ENCODE measurements around the gene CCDC30. TPM values are rescaled to one million over a fixed set of nuclear protein-coding genes. Genes with fewer than 3 reads are reported as not detected.
"Not testable (repeated sequence)": the region's sequence is repeated elsewhere in the genome, so short reads cannot be mapped to it uniquely, and the experiment has no call there.

Gene CCDC30
- total RNA-seq, 1 experiment from 2014 or later, result 0.13 TPM

- peak; percentile 62 for DNase-seq (ENCODE audit: low read depth)
Observed at GRCh38 chr1:42646056-42646455, 183.0 kb downstream of the CCDC30 start.

GRCh38 chr1:42657201-42657600, 194.1 kb downstream of the CCDC30 start:
- DNase-seq (ENCODE audit: low read depth), result no peak

GRCh38 chr1:42657981-42658876, 195.1 kb downstream of the CCDC30 start, which contains the start of gene PPIH:
Gene PPIH, plus strand, starts transcription at chr1:42658423. Its CDS starts 24 bp downstream, at chr1:42658447.
- peak; percentile 92 for DNase-seq (ENCODE audit: low read depth)

- DNase-seq (ENCODE audit: low read depth), result no peak
Observed at GRCh38 chr1:42658877-42659337, 195.8 kb downstream of the CCDC30 start.

- DNase-seq (ENCODE audit: low read depth), result no peak
Observed at GRCh38 chr1:42660907-42661500, 197.9 kb downstream of the CCDC30 start.

GRCh38 chr1:42669936-42670335, 206.8 kb downstream of the CCDC30 start:
- DNase-seq (ENCODE audit: low read depth), result no peak

GRCh38 chr1:42670425-42670824, 207.3 kb downstream of the CCDC30 start:
- DNase-seq (ENCODE audit: low read depth), result no peak

GRCh38 chr1:42674214-42674613, 211.1 kb downstream of the CCDC30 start:
- no peak for DNase-seq (ENCODE audit: low read depth)

GRCh38 chr1:42674682-42675081, 211.6 kb downstream of the CCDC30 start:
- DNase-seq (ENCODE audit: low read depth), result no peak

GRCh38 chr1:42675467-42675866, 212.4 kb downstream of the CCDC30 start:
- no peak for DNase-seq (ENCODE audit: low read depth)

GRCh38 chr1:42676534-42677087, 213.5 kb downstream of the CCDC30 start:
- no peak for DNase-seq (ENCODE audit: low read depth)

- no peak for DNase-seq (ENCODE audit: low read depth)
Observed at GRCh38 chr1:42679364-42679983, 216.4 kb downstream of the CCDC30 start.

- DNase-seq (ENCODE audit: low read depth), result no peak
Observed at GRCh38 chr1:42680055-42680454, 217.0 kb downstream of the CCDC30 start.

- DNase-seq (ENCODE audit: low read depth), result peak; percentile 20
Observed at GRCh38 chr1:42680921-42681683, 218.0 kb downstream of the CCDC30 start.

- peak; percentile 98 for DNase-seq (ENCODE audit: low read depth)
Observed at GRCh38 chr1:42681741-42682483, 218.8 kb downstream of the CCDC30 start, which contains the start of gene YBX1. Gene YBX1, plus strand, starts transcription at chr1:42682418. Its CDS starts 148 bp downstream, at chr1:42682566.

- DNase-seq (ENCODE audit: low read depth), result not testable (repeated sequence)
Observed at GRCh38 chr1:42682484-42682738, 219.3 kb downstream of the CCDC30 start.

- DNase-seq (ENCODE audit: low read depth), result peak; percentile 56
Observed at GRCh38 chr1:42682739-42683531, 219.8 kb downstream of the CCDC30 start.

GRCh38 chr1:42684139-42684538, 221.1 kb downstream of the CCDC30 start:
- peak; percentile 39 for DNase-seq (ENCODE audit: low read depth)

- no peak for DNase-seq (ENCODE audit: low read depth)
Observed at GRCh38 chr1:42686418-42686817, 223.3 kb downstream of the CCDC30 start.

- DNase-seq (ENCODE audit: low read depth), result no peak
Observed at GRCh38 chr1:42689912-42690311, 226.8 kb downstream of the CCDC30 start.

Data from HT1080 (cell line).